Activated naive CD8-positive, alpha-beta T cell treated with anti-CD3 and anti-CD28 coated beads, Interleukin-2, amount 50 U/mL, for 24 hours (primary cell): ENCODE results near the gene SH3GL1.

Experiments used
- ATAC-seq: fragments of 150-1000 bp; cut with Tn5 transposase; one replicate; pipeline ENCODE4 v1.10.0; 2021
- DNase-seq: peaks from one replicate; pipeline ENCODE4 v3.0.0; 2021
- H3K27ac Mint-ChIP-seq: one replicate; pipeline ENCODE4 v1.8.0; 2021; ENCODE audit warnings: mild to moderate bottlenecking, mixed read lengths
- H3K27me3 Mint-ChIP-seq: one replicate; pipeline ENCODE4 v1.8.0; 2021; ENCODE audit warnings: mixed read lengths
- H3K36me3 Mint-ChIP-seq: one replicate; pipeline ENCODE4 v1.8.0; 2021; ENCODE audit warnings: low read depth, mixed read lengths
- H3K4me1 Mint-ChIP-seq: one replicate; pipeline ENCODE4 v1.8.0; 2021; ENCODE audit warnings: mixed read lengths
- H3K4me3 Mint-ChIP-seq: one replicate; pipeline ENCODE4 v1.8.0; 2021; ENCODE audit warnings: mild to moderate bottlenecking, moderate library complexity, mixed read lengths
- H3K9me3 Mint-ChIP-seq: one replicate; pipeline ENCODE4 v1.8.0; 2021; ENCODE audit warnings: mixed read lengths

SH3GL1 gene

DNA sequence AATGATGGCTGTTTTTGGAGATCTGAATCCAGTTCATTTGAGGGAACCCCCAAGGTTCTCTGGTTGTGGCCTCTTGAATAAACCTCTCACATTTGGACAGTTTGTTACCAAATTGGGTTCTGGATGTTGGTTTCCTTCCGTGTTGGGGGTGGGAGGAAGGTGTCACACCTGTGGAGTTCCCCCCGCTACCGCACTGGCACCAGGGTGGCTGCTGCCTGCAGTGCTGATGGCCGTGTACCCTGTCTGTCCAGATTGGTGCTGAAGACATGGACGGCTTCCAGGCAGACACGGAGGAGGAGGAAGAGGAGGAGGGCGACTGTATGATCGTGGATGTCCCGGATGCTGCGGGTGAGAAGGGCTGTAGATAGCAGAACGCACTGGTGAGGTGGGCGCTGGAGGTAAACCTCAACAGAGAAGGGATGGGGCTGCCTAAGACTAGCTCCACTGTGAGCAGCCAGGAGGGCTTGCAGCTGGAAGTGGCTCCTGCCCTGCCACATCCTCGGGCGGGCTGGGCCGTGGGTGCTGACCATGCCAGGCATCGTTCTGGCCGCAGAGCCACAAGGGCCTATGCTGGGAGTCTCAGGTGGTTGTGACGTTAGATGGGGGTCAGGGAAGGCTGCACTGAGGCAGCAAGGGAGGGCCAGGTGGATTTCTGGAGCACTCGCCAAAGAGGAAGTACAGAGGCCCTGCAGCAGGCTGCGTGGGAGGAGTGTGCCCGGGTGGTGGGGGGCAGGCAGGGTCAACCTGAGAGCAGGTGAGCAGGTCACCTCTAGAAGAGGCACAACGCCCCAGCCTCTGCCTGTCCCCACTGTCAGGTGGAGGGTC is 41.9 kb upstream of the SH3GL1 start:
- no peaks in the 10 kb centered on the region for H3K9me3 Mint-ChIP-seq
- H3K4me1 Mint-ChIP-seq, result no peaks in the 10 kb centered on the region
- H3K27me3 Mint-ChIP-seq, result no peaks in the 10 kb centered on the region
- DNase-seq (no peak), ATAC-seq (no peak)
- H3K4me3 Mint-ChIP-seq, result no peak overlapping the region
- H3K27ac Mint-ChIP-seq, result no peak overlapping the region
- H3K36me3 Mint-ChIP-seq, result peaks cover 22% of the 10 kb centered on the region

DNA sequence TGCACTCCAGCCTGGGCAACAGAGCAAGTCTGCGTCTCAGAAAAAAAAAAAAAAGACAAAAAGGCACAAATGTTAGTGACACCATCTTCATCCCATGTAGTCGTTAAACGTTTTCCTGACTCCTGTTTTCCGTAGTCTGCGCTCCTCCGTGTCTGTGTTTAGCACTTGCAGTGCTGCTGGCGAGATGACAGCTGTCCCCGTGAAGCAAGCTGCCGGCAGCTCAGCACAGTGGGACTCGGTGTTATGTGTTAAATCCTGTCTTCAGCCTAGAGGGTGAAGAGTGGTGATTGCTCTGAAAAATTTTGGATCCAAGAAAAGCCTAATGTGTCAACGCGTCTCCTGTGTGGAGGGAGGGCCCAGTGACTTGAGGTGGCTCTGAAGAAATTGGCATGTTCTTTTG is 38.9 kb upstream of the SH3GL1 start:
- no peak overlapping the region for H3K4me3 Mint-ChIP-seq
- H3K4me1 Mint-ChIP-seq, result no peaks in the 10 kb centered on the region
- H3K27ac Mint-ChIP-seq, result no peak overlapping the region
- no peaks in the 10 kb centered on the region for H3K27me3 Mint-ChIP-seq
- DNase-seq (no peak), ATAC-seq (no peak)
- H3K36me3 Mint-ChIP-seq, result peaks cover 29% of the 10 kb centered on the region
- H3K9me3 Mint-ChIP-seq, result no peaks in the 10 kb centered on the region

DNA sequence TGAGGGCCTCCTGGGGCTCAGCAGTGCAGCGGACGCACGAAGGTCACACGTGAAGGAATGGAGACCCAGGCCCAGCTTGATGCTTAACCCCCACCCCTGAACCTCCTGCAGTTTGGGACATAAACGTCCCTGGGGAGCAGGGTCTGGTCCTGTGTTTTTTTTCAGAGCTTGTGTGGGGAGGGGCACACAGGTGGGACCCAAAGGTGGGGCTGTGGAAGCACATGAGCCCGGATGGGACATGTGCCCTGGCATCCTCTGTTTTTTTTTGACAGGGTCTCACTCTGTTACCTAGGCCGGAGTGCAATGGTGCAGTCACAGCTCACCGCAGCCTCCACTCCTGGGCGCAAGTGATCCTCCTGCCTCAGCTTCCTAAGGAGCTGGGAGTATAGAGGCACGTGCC is 36.8 kb upstream of the SH3GL1 start:
- H3K36me3 Mint-ChIP-seq, result peaks cover 37% of the 10 kb centered on the region
- ATAC-seq (no peak), DNase-seq (no peak)
- H3K27me3 Mint-ChIP-seq, result no peaks in the 10 kb centered on the region
- H3K4me3 Mint-ChIP-seq, result no peak overlapping the region
- H3K27ac Mint-ChIP-seq, result no peak overlapping the region
- no peaks in the 10 kb centered on the region for H3K4me1 Mint-ChIP-seq
- no peaks in the 10 kb centered on the region for H3K9me3 Mint-ChIP-seq

DNA sequence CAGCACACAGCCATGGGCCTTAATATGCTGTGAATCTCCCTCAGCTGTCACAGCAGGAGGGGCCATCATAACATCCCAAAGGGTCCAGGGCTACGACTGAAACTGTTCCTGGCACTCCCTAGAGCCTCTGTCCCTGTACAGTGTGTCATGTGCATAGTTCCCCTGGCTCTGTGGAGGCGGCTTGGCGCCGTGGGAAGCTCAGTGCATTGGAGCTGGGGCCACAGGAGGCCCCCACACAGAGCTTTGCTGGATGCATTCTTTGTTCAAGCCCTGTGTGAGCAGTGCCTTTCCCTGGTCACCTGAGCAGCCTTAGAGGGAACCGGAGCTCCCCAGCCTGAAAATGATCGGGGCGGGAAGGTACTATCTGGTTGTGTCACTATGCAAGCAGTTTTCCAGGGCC is 35.9 kb upstream of the SH3GL1 start:
- Mint-ChIP-seq H3K36me3 (peaks cover 44% of the 10 kb centered on the region), H3K4me1 (peaks cover 3% of the 10 kb centered on the region), H3K4me3 (no peak overlapping the region), H3K27me3 (no peaks in the 10 kb centered on the region), H3K9me3 (no peaks in the 10 kb centered on the region), H3K27ac (no peak overlapping the region)
- ATAC-seq (no peak), DNase-seq (no peak)

DNA sequence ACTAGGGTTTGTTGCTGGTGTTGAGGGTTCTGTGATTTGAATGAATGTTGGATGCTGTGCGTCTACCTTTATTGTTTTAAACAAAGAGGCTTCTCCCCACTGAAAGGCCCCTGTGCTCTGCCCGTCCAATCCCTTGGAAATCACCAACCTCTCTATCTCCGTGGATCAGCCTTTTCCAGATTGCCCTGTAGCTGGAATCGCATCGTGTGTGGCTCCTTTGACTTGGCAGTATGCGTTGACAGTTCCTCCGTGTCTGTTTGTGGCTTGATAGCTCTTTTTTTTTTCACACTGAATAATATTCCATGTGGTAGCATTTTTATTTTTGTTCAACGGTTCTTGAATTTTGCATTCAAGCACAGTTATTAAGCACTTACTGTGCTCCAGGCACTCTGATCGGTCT is 34.0 kb upstream of the SH3GL1 start:
- DNase-seq, result no peak
- Mint-ChIP-seq H3K9me3 (no peaks in the 10 kb centered on the region), H3K27me3 (no peaks in the 10 kb centered on the region), H3K4me3 (no peak overlapping the region), H3K4me1 (peaks cover 3% of the 10 kb centered on the region), H3K27ac (no peak overlapping the region), H3K36me3 (peaks cover 50% of the 10 kb centered on the region)
- no peak for ATAC-seq

DNA sequence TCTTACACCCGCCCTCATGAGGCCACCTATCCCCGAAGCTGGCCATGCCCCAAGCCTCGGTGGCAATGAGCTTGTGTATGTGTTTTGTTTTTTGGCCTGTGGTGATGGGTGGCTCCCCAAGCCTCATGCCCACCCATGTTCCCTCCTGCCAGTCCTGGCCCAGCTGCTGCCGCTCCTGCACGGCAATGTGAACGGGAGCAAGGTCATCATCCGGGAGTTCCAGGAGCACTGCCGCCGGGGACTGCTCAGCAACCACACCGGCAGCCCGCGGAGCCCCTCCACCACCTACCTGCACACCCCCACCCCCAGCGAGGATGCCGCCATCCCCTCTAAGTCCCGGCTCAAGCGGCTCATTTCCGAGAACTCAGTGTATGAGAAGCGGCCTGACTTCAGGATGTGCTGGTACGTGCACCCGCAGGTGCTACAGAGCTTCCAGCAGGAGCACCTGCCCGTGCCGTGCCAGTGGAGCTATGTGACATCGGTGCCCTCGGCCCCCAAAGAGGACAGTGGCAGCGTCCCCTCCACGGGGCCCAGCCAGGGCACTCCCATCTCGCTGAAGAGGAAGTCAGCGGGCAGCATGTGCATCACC is 32.7 kb upstream of the SH3GL1 start:
- Mint-ChIP-seq H3K9me3 (no peaks in the 10 kb centered on the region), H3K4me1 (peaks cover 3% of the 10 kb centered on the region), H3K27ac (no peak overlapping the region), H3K36me3 (peaks cover 50% of the 10 kb centered on the region), H3K4me3 (no peak overlapping the region), H3K27me3 (no peaks in the 10 kb centered on the region)
- no peak for ATAC-seq
- no peak for DNase-seq

DNA sequence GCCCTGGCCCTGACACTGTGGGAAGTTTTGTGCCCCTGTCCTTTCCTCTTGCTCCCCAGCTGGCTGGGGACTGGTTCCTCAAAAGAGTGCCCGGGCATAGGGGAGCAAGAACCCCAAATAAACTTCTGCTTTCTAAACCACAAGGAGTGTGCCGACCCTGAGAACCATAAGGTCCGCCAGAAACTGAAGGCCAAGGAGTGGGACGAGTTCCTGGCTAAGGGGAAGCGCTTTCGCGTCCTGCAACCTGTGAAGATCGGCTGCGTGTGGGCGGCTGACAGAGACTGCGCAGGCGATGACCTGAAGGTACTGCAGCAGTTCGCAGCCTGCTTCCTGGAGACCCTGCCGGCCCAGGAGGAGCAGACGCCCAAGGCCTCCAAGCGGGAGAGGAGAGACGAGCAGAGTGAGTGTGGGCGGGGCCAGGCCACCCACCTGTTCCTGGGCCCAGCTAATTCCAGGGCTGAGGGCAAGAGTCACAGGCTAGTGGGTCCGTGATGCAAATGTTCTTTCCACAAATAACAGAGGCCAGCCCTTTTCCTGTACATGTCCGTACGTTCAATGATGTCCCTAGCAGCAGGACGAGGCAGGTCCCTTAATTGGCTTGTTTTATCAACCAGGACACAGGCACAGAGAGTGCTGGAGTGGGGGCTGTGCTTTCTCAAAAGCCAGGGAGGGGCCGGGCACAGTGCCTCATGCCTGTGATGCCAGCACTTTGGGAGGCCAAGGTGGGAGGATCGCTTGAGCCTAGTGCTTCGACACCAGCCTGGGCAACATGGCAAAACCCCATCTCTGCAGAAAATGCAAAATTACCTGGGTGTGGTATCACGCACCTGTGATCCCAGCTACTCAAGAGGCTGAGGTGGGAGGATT is 31.7 kb upstream of the SH3GL1 start:
- Mint-ChIP-seq H3K36me3 (peaks cover 47% of the 10 kb centered on the region), H3K9me3 (no peaks in the 10 kb centered on the region), H3K4me1 (peaks cover 3% of the 10 kb centered on the region), H3K27ac (no peak overlapping the region), H3K4me3 (no peak overlapping the region), H3K27me3 (no peaks in the 10 kb centered on the region)
- DNase-seq, result no peak
- no peak for ATAC-seq

DNA sequence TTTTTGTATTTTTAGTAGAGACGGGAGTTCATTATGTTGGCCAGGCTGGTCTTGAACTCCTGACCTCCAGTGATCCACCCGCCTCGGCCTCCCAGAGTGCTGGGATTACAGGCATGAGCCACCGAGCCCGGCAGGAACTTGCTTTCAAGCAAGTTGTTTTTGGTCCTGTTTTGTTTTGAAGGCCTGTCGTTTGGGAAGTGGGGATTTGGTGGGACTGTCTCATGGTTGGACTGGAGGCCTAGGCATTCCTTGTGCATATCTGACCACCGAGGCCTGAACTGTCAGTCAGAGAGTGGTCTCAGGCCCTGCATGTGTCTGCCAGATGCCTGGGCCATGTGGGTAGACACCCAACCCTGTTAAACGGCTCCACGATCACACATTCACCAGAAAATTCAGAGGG is 30.9 kb upstream of the SH3GL1 start:
- no peak for ATAC-seq
- H3K27me3 Mint-ChIP-seq, result no peaks in the 10 kb centered on the region
- no peaks in the 10 kb centered on the region for H3K9me3 Mint-ChIP-seq
- H3K4me3 Mint-ChIP-seq, result no peak overlapping the region
- H3K27ac Mint-ChIP-seq, result no peak overlapping the region
- peaks cover 47% of the 10 kb centered on the region for H3K36me3 Mint-ChIP-seq
- DNase-seq, result no peak
- peaks cover 3% of the 10 kb centered on the region for H3K4me1 Mint-ChIP-seq

DNA sequence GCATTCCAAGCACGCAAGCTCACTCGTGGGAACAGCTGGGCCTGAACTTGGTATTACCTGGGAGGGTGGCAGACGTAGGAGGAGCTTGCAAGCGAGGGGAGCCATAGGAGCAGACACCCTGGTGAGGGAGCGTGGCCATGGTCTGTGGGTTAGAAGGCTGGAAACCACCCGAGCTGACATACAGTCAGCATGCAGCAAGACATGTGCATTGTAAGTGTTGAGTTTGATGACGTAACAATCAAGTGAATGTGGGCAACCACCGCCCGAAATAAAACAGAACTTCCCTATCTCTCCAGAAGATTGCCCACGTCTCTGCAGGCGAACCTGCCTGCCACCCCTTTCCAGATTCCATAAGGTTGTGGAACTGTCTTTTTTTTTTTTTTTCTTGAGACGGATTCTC is 30.4 kb upstream of the SH3GL1 start:
- H3K9me3 Mint-ChIP-seq, result no peaks in the 10 kb centered on the region
- DNase-seq, result no peak
- H3K36me3 Mint-ChIP-seq, result peaks cover 49% of the 10 kb centered on the region
- ATAC-seq, result peak; percentile 35
- H3K4me3 Mint-ChIP-seq, result no peak overlapping the region
- no peaks in the 10 kb centered on the region for H3K27me3 Mint-ChIP-seq
- no peak overlapping the region for H3K27ac Mint-ChIP-seq
- H3K4me1 Mint-ChIP-seq, result peaks cover 3% of the 10 kb centered on the region

DNA sequence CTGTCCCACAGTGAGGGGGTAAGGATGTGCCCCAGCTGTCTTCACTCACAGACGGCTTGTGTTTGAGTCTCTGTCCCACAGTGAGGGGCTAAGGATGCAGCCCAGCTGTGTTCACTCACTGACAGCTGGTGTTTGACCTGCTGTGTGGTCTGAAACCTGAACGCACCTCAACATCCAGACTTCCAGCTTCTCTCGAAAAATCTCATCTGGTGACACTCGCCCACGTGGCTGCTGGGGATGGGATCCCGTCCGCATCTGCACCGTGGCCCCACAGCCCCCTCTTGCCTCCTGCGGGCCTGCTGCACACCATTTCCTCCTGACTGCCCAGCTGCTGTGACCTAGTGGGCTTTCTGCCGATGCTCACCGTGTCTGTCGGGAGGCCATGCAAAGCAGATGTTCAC is 29.4 kb upstream of the SH3GL1 start:
- Mint-ChIP-seq H3K36me3 (peaks cover 50% of the 10 kb centered on the region), H3K27me3 (no peaks in the 10 kb centered on the region), H3K9me3 (no peaks in the 10 kb centered on the region), H3K27ac (no peak overlapping the region), H3K4me3 (no peak overlapping the region), H3K4me1 (peaks cover 3% of the 10 kb centered on the region)
- DNase-seq (no peak), ATAC-seq (no peak)

DNA sequence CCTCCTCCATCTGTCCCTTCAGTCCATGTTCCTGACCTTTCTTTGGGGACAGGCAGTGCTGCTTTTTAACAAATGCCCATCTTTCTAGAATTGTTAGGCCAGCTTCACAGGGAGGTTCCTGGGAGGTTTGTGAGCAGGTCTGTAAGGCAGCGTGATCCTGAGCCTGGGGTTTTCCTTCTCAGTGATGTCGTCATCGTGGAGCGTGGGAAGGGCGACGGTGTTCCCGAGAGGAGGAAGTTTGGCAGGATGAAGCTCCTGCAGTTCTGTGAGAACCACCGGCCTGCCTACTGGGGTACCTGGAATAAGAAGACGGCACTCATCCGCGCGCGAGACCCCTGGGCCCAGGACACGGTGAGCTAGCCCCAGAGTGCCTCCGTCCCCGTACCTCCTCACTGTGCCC is 28.9 kb upstream of the SH3GL1 start:
- DNase-seq, result no peak
- no peaks in the 10 kb centered on the region for H3K27me3 Mint-ChIP-seq
- H3K9me3 Mint-ChIP-seq, result no peaks in the 10 kb centered on the region
- ATAC-seq, result no peak
- no peak overlapping the region for H3K4me3 Mint-ChIP-seq
- H3K36me3 Mint-ChIP-seq, result peaks cover 45% of the 10 kb centered on the region
- peaks cover 3% of the 10 kb centered on the region for H3K4me1 Mint-ChIP-seq
- H3K27ac Mint-ChIP-seq, result no peak overlapping the region

DNA sequence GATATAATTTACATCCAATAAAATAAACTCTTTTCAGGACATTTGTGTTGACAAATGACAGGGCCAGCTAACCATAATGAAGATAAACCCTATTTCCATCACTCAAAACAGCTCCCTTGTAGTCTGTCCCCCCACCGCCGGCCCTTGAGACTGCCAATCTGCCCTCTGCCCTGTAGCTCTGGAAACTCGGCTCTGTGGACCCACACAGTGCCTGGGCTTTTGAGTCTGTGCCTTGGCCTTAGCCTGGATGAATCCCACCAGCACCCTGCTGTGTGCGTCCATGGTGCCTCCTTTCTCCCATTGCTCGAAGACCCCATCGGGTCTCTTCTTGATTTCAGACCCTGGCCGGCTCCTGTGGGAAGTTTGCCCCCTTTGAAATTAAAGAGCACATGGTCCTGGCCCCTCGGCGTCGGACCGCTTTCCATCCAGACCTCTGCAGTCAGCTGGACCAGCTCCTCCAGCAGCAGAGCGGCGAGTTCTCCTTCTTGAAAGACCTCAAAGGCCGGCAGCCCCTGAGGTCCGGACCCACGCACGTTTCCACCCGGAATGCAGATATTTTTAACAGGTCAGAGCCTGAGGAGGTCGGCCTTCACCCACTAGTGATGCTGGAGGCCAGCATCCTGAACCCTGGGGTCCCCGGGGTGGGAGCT is 28.1 kb upstream of the SH3GL1 start:
- Mint-ChIP-seq H3K36me3 (peaks cover 44% of the 10 kb centered on the region), H3K9me3 (no peaks in the 10 kb centered on the region), H3K4me1 (peaks cover 3% of the 10 kb centered on the region), H3K27me3 (no peaks in the 10 kb centered on the region), H3K27ac (no peak overlapping the region), H3K4me3 (no peak overlapping the region)
- DNase-seq (no peak), ATAC-seq (no peak)

DNA sequence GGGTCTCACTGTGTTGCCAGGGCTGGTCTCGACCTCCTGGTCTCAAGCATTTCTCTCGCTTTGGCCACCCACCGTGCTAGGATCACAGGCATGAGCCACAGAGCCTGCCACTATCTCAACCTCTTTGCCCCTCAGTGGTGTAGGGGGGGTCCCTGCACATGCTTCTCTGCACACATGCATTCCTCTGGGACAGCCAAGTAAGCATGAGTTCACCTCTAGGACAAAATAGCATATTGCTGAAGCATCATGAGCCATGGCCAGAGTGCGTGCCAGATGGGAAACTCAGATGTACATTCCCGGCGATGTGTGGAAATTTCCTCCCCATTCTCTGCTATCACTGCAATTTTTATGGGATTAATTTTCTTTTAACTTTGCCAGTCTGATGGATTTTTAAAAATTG is 25.2 kb upstream of the SH3GL1 start:
- no peaks in the 10 kb centered on the region for H3K9me3 Mint-ChIP-seq
- H3K27me3 Mint-ChIP-seq, result no peaks in the 10 kb centered on the region
- H3K4me3 Mint-ChIP-seq, result no peak overlapping the region
- ATAC-seq (no peak), DNase-seq (no peak)
- peaks cover 41% of the 10 kb centered on the region for H3K36me3 Mint-ChIP-seq
- no peaks in the 10 kb centered on the region for H3K4me1 Mint-ChIP-seq
- no peak overlapping the region for H3K27ac Mint-ChIP-seq

DNA sequence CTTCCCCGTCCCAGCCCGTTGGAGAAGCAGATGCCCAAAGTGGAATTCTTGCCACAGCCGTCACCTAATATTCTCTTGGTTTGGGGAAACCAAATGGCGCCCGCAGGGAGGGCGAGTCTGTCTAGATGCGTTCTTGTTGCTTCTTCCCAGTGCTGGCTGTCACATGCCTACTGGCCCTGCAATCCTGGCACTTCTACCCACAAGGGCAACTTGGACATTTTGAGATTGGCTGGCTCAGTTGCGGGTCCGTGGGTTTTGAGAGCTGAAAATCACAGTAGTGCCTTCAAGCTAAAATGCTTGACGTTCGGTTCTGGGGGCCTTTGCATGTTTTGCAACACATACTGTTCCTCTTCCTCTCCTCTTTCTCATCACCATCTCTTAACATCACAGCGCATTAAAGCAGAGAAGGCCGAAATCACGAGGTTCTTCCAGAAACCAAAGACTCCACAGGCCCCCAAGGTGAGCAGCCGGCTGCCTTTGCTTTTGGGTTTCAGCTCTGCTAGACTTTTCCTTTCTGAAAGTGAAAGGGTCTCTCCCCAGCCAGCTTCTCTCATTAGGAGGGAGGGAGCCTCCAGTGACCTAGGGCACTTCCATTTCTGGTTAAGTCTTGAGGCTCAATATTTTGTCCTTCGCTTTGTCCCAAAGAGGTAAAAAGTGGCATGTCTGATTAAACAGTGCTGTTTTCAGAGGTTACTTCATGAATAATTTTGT is 23.2 kb upstream of the SH3GL1 start:
- no peak for ATAC-seq
- no peak for DNase-seq
- Mint-ChIP-seq H3K4me1 (no peaks in the 10 kb centered on the region), H3K9me3 (no peaks in the 10 kb centered on the region), H3K4me3 (no peak overlapping the region), H3K27ac (no peak overlapping the region), H3K36me3 (peaks cover 32% of the 10 kb centered on the region), H3K27me3 (no peaks in the 10 kb centered on the region)
